GM18909 (cell line): Measurements from ENCODE around the gene ABCC1.
"Not testable (repeated sequence)": the region's sequence is repeated elsewhere in the genome, so short reads cannot be mapped to it uniquely, and the experiment has no call there.

Experiments
- ATAC-seq: cut with Tn5 transposase; IDR thresholded peaks from one replicate; pipeline ENCODE4 v1.9.1; 2021; ENCODE audit warnings: mild to moderate bottlenecking; ENCODE audit not compliant: unreplicated experiment, poor library complexity

ABCC1 gene

DNA sequence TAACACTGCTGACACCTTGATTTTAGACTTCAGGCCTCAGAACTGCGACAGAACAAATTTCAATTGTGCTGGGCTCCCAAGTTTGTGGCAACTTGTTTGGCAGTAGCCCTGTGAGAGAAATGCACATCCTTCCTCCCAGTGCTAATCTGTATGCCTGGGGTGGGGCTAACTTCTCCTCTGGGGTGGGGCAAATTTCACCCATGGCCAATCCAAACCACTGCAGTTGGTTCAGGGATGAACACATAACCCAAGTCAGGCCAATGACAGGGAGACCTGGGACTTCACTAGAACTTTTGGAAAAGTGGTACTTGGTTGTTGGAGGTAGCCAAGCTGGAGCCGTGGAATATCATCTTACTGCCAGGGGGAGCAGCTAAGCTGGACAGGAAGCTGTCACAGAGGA, 217.5 kb downstream of the ABCC1 start:
- no peak for ATAC-seq

DNA sequence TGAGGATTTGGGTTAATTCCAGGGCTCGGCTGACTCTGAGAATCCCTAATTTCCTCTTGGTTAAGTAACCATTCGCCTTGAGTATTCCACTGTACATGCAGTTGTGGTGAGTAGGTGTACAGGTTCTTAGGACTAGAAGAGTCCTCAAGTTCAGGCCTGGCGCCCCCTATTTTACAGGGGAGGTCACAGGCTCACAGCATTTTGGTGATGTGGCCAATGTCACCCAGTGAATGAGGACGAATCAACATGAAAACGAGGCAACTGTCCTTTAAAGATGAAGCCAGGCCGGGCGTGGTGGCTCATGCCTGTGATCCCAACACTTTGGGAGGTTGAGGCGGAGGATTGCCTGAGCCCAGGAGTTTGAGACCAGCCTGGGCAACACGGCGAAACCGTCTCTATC, 218.5 kb downstream of the ABCC1 start:
- no peak for ATAC-seq

DNA sequence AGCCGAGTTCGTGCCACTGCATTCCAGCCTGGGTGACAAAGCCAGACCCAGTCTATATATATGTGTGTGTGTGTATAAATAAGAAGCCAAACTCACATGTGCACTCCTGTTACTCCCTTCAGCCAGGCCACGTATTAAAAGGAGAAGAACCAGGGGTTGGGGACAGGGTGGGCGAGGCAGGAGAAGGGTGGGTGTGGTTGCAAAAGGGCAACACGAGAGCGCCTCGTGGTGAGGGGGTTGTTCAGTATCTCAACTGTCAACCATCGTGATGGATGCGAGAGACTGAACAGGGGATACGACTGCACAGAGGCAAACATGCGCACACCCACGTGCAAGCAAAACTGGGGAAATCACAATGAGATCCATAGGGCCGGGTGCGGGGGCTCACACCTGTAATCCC, 219.0 kb downstream of the ABCC1 start:
- ATAC-seq, result no peak

DNA sequence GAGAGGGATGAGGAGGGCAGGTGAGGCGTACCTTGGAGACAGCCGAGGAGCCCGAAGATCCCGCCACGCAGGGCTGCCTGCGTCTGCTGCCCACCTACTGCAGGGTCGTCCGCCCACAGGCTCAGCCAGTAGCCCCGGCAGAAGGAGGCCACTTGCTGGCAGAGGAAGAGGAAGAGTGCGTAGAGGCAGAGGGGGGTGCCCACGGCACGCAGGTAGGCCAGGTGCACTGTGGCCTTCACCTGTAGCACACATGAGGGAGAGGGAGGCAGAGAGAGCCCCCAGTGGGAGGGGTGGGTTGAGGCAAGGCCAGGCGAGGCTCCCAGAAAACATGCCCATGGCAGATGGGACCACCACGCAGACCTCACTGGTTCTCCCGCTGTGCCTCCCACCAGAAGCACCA, 220.2 kb downstream of the ABCC1 start:
- ATAC-seq, result no peak

DNA sequence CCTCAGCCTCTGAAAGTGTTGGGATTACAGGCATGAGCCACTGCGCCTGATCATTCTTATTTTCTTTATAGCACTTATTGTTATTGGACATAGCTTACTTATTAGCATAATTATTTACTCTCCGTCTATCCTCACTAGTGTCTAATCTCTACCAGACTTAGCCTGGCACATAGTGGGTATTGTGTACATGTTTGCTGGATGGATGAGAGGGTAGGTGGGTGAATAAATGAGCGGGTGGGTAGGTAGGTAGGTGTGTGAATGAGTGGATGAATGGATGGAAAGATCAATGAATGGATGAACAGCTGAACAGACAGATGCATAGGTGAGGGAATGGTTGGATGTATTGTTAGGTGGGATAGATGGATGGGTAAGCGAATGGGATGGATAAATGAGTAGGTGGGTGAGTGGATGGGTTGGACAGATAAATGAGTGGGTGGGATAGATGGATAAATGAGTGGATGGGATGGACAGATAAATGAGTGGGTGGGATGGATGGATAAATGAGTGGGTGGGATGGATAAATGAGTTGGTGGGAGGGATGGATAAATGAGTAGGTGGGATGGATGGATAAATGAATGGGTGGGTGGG, 222.0 kb downstream of the ABCC1 start:
- ATAC-seq, result no peak

DNA sequence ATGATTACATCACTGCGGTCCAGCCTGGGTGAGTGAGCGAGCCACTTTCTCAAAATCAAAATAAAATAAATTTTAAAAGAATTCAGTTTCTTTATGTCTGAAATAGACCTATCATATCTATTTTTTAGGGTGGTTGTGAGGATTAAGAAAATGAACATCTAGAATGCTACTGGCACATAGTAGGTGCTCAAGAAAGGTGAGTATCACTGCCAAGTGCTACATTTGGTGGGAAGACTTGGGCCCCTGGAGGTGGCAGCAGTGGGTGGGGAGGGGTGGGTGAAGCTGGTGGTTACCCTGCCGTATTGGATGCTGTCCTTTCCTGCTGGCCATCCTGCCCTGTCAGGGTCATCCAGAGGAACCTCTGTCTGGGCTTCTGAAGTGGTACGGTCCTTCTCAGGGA, 223.6 kb downstream of the ABCC1 start:
- ATAC-seq, result no peak

DNA sequence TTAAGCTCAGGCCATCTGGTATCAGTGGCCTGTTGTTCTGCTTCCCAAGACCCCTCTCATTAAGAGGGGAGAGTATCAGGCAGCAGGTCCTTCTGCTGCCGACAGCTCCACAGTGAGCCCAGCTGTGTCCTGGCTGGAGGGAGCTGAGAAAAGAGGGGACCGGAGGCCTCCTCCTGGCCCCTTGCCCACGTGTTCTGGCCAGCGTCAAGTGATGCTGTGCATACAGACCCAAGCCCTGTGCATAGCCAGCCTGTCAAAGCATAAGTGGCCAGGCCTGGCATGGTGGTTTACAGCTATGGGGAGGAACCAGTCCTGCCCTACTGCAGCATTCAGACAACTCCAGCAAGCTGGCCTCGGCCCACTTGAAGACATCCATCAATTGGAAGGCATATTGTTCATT, 225.9 kb downstream of the ABCC1 start:
- ATAC-seq, result no peak

DNA sequence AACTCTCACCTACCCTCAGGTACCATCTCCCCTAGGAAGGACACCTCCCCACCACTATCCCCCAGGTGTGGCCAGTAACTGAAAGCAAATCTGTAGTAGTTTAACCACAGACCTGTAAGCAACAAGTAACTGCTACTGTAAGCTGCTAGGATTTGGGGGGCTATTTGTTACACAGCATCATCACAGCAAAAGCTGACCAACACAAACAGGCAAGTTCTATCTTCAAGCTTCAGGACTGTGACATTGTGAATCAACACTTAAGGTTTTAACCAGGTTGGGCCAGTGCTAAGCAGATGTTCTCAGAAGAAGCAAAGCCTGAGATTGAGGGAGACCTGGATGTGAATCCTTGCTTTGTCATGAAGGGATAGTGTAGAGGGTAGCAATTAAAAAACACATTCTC, 226.9 kb downstream of the ABCC1 start:
- no peak for ATAC-seq

DNA sequence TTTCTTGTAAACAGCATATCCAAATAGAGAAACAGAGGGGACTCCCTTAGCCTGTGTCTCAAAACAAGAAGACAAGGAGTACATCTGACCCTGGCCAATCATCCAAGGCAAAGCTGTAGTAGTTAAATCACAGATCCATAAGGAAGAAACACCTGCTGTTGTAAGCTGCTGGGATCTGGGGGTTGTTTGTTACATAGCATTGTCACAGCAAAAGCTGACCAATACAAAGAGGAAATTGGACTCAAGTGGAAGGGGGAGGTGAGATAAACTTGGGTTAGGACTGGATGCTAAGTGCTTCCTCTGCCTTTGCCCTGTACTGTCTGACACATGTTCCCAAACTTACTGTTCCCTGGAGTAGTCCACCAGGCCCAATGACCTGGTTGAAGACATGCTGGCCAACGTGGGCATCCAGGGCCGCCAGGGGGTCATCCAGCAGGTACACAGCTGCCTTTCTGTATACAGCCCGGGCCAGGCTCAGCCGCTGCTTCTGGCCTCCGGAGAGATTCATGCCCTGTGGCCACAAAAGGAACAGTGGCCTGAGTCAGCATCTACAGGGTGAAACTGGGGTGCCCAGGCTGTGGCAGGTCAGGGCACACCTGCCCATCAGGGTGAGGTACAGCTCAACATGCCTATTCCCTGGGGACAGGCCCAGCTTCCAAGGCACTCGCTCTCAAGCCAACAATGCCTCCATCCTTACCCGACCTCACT, 229.2 kb downstream of the ABCC1 start:
- no peak for ATAC-seq

DNA sequence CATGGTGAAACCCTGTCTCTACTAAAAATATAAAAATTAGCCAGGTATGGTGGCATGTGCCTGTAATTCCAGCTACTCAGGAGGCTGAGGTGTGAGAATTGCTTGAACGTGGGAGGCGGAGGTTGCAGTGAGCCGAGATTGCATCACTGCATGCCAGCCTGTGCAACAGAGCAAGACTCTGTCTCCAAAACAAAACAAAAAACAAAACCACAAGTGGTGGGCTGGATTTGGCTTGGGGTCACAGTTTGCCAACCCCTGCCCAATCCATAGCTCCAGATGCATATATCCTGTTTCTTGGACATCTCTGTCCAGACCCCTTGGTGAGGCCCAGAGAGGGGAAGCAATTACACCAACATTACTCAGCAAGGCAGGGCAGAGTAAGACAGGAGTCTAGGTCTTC, 232.3 kb downstream of the ABCC1 start:
- not testable (repeated sequence) for ATAC-seq

DNA sequence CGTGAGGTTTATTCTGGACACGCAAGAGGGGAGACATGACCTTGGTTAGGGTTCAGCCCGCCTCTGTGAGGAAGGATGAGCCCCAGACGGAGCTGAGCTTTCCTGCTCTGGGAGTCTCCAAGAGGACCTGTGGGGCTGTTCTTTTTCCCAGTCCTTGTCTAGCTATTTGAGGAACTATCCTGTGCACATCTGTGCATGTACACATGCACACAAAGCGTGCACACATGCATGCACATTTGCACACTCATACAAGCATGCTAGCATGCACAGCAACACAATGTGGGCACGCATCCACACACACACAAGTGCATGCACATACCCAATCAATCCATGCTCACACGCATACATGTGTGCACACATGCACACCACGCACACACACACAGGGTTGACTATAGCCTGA, 233.5 kb downstream of the ABCC1 start:
- no peak for ATAC-seq

DNA sequence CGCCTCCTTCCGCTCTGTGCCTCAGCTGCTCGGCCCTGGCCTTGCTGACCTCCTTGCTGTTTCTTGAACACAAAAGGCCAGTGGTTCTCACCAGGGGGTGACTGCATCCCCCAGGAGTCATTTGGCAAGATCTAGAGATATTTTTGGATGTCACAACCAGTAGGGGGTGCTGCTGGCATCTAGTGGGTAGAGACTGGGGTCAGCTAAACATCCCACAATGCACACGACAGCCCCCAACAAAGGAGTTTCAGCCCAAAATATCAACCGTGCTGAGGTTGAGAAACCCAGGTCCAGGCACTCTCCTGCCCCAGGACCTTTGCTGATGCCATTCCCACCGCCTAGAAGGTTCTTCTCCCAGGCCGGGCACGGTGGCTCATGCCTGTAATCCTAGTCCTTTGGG, 234.1 kb downstream of the ABCC1 start:
- no peak for ATAC-seq

DNA sequence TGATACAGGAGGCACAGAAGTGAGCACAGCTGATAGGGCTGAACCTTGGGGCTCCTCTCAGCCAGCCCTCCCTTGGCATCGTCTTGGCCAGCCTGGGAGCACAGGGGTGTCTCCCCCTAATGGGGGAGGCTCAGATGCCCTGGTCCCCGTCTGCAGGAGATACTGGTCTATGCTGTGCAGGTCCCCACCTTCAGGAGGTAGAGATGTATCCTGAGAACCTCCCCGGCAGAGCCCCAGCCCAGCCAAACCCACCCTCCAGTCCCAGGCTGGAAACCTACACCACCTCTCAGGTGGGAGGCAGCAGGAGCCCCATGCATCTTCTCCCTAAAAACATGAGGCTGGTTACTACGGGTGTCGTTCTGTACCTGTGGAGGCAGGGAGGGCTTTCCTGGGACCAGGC, 235.2 kb downstream of the ABCC1 start:
- ATAC-seq, result no peak

DNA sequence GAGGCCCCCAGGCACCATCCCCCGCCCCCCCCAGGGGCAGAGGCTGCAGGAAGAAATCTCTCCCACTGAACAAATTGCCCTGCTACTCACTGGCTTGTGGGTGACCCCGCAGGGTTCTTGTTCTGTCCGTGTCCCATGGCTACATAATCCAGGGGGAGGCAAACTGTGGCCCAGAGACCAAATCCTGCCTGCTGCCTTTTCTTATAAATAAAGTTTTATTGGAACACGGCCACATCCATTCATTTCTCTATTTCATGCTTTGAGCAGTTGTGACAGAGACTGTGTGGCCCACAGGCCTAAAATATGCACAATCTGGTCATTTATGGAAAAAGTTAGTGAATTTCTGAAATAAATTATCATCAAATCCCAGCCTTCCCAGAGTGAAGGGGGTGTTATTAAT, 235.7 kb downstream of the ABCC1 start:
- no peak for ATAC-seq

DNA sequence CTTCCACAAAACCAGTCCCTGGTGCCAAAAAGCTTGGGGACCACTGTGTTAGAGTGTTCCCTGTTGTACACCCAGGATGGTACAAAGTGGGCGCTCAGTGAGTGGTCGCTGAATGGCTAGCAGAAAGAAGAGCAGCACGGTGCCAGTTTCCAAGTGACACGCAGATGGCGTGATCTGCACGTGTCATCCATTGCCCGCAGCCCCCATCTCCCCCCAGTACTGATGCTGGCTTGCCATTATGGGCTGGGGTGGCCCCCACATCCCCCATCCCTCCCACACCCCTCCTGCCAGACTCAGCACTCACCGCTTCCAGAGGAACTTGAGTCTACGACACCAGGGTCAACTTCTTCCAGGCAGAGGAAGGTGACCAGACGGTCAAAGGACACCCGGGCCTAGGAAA, 237.4 kb downstream of the ABCC1 start:
- ATAC-seq, result no peak

DNA sequence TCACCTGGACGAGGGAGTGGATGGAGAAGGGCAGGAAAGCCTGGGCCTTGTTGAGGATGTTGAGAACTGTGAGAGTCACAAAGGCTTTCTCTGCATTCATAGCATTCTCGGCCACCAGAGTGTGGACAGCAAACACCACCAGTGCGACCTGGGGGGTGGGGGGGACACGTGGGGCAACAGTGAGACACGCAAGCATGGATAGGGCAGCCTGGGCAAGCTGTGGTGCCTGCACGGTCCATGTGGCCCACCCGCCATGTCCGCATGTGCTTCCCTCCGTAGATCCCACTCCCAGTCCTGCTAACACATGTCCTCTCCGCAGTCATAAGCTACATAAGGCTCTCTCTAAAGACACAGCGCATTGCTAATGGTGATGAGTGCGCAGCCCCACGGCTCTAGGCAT, 239.4 kb downstream of the ABCC1 start:
- no peak for ATAC-seq

DNA sequence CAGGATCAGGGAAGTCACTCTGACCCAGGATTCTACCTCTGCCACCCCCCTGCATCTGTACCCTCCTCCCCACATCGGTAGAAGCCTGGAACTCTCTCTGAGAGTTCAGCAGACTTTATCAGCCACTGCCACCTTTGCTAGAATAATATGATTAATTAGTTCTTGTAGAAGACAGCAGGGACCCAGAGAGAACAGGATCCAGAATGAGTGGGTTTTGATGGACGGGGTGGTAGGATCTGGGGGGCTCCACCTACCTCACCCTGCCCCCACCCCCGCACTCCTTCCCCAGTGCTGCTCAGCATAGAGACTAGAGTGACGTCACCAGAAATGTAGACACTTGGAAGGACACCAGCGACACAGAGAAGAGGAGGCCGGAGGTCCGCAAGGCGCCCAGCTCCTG, 240.4 kb downstream of the ABCC1 start:
- no peak for ATAC-seq

DNA sequence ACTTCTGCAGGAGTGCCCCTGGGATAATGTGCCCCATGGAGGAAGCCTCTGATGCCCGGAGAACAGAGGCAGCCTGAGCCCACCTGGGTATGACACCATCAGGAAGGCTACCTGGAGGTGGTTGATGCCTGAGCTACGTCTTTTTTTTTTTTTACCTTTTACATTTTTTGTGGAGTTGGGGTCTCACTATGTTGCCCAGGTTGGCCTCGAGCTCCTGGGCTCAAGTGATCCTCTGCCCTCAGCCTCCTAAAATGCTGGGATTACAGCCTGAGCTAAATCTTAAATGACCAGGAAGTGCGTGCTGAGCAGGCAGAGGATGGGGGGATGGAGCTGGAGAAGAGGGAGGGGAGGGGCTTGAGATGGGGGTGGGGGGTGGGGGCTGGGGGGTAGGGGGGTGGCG, 241.1 kb downstream of the ABCC1 start:
- no peak for ATAC-seq

DNA sequence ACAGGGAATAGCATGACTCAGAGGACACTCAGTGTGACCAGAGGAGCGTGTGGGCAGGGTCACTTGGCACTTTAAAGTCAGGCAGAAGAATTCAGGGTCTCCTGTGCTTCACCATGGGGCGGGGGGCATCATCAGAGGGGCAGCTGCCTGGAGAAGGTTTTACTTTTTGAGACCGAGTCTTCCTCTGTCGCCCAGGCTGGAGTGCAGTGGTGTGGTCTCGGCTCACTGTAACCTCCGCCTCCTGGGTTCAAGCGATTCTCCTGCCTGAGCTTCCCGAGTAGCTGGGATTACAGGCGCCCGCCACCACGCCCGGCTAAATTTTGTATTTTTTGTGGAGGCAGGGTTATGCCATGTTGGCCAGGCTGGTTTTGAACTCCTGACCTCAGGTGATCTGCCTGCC, 241.6 kb downstream of the ABCC1 start:
- ATAC-seq, result not testable (repeated sequence)

DNA sequence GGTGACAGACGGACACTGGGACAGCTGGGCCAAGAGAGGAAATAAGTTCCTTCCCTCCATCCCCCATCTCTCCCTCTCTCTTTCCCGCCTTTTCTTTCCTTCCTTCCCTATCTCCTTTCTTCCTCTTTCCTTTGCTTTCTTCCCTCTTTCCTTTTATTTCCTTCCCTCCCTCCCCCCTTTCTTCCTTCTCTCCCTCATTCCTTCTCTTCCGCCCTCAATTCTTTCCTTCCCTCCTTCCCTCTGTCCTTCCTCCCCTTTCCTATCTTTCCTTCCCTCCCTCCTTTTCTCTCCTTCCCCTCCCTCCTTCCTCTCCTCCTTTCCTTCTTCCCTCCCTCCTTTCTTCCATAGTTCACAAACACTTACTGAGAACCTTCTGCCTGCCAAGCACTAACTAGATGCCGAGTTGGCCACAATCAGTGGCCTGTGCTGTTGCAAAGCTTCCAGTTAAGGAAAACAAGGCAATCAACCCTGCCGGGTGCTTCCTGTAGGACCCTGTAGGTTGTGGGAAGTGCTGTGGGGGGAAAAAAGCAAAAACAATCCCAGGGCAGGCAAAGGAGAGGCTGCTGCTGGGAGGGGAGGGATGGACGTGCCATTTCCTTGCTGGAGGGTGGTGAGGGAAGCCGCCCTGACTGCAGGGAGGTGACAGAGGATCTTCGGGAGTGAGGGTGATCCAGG, 242.2 kb downstream of the ABCC1 start:
- no peak for ATAC-seq
